GM19239 (cell line): ENCODE data around the gene NPHP4.
A peak's percentile ranks its signal among the peaks of the same experiment; 100 is the strongest.

Source experiments
- DNase-seq: peaks from one replicate; pipeline ENCODE4 v3.0.0; 2011; ENCODE audit warnings: low spot score; ENCODE audit not compliant: insufficient read length
- FAIRE-seq: peaks from 2 replicates; lab custom pipeline; 2011; peaks lifted over from hg19 to GRCh38; lab: Jason Lieb, UNC

NPHP4 gene

DNA sequence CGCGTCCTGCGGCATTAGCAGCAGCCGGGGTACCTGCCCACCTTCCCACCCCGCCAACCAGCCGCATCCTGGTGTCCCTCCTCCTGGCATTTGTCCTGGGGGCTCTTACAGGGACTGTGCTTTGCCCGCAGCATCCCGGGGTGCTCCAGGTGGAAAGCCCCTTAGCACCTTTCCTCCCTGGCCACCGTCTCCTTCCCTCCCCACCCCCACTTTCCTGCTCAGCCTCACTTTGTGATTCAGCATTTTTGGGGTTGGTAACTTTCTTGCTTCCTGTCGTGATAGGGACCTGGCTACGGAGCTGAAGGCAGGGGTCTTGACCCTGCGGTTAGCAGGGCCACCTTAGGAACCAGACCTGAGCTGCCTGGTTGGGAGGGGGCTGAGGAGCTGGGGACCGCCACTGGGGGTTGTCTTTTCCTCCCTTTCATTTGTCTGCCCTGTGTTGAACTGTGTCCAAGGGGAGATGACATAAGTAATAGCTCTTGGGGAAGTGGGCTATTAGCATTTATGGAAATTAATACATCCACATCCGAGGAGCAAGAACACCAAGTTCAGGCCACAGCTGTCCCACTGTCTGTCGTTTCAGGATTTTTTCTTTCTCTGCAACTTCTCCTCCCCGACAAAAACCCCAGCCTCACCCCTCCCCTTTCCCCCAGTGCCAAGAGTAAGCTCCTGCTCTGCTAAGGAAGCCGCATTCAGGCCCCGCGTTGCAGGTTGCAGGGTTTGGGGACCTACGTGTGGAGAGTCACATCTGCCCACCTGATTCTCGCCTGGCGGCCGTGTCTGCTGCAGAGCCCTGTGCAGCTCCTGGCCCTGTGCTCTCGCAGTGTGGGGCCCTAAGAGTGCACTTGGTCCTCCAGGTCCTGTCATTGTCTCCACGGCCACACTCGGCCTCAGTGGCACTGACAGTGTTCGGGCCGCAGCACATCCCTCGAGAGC lies 1.6 kb upstream of the NPHP4 start:
- DNase-seq = no peak
- peak; percentile 72 for FAIRE-seq

DNA sequence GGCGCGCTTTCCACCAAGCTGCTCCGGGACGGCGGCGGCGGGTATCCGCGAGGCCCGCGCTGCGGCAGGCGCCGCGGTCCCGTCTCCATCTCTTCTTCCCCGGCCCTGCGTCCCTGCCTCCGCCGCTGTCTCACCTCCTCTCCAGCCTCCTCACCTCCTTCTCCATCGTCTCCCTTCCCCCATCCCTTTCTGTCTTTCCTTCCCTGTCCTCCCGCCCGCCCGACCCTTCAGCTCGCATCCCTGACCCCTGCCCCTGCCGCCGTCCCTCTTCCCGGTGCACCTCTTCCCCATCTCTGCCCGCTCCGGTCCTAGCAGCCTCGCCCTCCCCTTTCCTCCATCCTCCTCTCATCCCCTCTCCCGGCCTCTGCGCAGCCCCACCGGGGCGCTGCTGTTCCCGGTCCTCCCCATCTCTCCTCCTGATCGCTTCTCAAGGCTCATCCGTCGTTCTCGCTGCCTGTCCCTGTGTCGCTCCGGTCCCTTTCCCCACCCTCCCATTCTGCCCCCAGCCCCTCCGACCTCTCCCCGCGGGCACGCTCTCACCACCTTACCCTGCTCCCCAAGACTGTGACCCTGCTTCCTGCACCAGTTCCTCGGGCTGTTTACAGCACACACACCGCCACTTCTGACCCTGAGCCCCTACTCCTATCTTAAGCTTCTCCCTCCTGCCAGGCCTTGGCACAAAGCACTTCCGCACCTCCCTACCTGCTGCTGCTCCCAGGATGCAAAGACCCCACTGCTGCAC lies 760 bp upstream of the NPHP4 start:
- DNase-seq (no peak), FAIRE-seq (peak; percentile 72)

DNA sequence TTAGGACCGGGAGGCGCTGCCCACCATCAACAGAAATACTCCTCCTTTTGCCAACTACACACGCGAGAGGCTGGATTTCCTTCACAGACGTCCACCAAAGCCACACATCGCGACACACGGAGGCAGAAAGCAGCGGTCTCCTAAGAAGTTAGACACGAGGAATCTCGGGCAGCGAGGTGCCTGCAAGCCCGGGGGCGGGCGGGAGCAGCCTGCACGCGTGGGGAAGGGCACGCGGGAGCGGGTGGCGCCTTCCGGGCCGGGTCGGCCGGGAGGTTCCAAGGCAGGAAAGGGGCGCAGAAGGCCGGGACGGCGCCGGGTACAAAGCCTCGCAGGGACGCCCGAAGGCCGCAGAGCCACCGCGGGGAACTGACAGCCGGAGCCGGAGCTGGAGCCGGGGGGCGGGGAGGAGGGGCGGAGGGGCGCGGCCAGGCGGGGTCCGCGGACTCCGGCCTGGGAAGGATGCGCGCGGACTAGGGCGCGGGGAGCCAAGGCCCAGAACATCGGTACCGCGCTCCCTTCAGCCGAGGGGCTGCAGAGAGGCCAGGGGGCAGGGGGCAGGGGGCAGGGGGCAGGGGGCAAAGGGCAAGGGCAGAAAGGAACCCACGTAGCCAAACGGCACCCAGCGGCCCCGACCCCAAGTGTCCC lies 722 bp downstream of the NPHP4 start:
- no peak for FAIRE-seq
- peak; percentile 60 for DNase-seq

DNA sequence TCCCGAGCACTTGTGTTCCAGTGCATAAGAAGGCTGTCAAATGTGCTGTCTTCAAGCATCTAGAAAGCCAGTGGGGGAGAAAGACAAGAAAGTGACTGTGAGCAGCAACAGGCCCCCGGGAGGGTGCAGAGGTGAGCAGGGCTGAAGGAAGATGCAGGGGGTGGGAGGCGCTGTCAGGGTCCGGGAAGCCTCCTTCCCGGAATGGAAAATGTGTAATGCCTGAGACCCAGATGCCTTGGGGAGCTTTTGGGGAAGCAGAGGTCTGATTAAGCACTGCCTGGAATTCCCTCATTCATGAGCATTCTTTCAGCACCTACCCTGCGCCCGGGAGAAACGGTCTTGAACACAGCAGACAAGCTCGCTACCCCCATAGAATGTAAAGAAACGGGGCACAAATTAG lies 1.3 kb downstream of the NPHP4 start:
- no peak for FAIRE-seq
- no peak for DNase-seq

DNA sequence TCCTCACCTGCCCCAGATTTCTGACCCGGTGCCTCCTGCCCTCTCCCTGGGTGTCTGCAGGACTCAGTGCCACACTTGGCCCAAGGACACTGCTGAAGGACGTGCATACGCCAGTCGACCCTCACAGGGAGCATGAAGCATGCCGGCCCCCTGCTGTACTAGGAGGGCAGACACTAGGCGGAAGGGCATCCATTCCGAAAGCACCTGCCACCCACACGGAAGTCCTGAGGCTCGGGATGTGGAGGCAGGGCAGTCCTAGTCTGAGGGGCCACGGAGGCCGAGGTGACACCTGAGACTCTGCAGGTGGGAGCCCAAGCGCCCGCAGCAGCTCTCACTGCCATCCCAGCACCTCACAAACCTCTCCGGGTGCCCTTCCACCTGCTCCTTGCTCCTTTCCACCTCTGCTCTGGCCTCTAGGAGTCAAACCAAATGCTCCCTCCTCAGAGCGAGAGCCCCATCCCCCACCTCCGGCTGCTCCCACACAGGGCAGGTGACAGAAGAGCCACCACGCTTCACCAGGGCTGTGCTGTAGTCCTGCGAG lies 2.4 kb downstream of the NPHP4 start:
- DNase-seq (no peak), FAIRE-seq (no peak)

DNA sequence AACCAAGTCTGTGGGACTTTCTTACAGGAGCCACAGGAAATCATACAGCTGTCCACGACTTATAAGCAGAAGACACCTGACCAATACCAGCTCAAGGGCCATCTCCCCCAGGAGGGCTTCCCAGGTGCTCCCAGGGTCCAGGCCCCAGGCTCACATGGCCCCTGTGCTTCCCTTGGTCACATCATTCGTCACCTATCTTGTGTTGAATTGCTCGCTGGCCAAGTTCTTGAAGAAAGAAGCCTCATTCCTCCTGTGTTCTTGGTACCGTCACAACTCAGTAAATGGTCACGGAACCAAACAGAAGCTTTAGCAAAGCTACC lies 3.0 kb downstream of the NPHP4 start:
- FAIRE-seq (no peak), DNase-seq (no peak)

DNA sequence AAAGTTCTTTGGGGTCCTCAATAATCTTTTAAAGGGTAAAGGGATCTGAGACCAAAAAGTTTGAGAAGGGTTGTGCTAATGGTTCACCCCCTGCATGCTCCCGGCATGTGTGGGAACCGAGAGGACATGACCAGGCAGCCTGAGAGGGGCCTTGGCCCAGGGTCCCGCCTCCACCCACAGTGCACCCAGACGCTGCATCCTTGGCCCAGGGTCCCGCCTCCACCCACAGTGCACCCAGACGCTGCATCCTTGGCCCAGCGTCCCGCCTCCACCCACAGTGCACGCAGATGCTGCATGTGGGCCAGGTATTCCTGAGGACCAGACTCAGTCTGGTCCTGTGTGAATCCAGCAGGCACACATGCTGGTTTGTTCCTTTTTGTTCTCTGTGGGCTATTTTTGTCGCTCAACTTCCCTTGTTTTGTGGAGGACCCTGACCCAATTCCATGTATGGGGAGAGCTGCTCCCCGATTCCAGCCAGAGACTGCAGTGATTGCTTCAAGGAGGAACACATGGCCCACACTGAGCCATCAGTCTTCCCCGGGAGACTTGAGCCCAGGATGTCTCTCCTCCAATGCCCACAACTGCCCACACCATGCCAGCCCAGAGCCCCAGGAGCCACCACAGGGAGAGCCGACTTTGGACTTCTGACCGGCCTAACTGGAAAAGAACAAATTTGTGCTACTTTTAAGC lies 3.5 kb downstream of the NPHP4 start:
- DNase-seq (no peak), FAIRE-seq (no peak)

DNA sequence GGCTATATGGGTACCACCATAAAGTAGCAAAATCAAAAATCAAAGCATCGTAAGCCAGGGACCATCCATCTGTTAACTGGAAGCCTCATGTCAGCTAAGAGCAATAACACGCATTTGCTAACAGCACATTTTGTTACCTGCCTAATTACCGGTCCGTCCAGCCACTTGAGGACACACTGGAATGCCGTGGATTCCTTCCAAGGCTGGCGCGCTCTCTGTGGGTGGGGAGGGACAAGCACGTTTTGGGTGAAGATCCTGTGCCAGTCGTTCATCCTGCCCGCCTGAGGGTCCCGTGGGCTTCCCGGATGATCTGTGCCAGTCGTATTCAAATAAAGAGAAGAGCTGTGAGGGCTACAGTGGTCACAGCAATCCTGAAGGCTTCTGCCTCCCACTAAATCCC lies 6.2 kb downstream of the NPHP4 start:
- no peak for DNase-seq
- FAIRE-seq = no peak

DNA sequence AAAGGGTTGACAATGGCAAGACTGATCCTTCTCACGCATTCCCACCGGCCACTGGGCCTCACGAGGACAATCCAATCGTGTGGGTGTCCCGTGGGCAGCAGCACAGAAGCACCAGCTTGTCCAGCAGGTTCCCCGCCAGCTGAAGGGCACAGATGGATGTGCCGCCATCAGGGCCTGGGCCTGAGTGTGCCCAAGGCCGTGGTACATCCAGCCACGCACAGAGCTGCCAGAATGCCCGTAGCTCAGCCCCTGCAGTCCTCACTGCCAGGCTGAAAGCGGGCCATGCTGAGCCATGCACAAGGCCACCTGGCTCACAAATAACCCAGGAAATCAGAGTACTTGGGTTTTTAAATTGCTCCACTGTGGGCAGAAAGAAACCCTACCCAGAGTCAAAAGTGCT lies 7.0 kb downstream of the NPHP4 start:
- DNase-seq = no peak
- FAIRE-seq = no peak

DNA sequence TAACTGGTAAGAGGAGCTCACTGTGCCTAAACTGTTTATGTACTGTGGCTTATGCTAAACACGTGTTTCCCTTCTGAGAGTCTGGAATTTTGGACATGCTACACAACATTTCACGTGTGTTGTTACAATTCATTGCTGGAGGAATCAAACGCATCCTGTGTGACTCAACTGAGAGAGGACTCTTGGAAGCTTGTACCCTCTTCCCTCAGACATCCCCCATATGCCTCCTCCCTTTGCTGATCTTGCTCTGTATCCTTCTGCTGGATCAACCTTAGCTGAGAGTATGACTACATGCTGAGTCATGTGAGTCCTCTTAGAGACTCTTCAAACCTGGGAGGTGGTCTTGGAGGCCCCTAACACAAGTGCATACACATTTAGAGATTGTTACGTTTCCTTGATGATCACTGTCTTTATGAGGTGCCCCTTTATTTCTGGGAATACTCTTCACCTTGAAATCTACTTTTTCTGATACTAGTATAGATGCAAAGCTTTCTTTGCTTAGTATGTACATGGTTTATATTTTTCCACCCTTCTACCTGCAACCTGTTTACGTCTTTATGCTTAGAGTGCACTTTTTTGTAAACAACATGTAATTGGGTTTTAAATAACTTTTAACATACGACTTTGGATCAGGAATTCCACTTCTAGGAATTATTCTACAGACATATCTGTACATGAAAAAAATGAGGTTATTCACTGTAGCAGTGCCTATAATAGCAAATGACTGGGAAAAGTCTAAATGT lies 8.7 kb downstream of the NPHP4 start:
- FAIRE-seq (no peak), DNase-seq (no peak)

DNA sequence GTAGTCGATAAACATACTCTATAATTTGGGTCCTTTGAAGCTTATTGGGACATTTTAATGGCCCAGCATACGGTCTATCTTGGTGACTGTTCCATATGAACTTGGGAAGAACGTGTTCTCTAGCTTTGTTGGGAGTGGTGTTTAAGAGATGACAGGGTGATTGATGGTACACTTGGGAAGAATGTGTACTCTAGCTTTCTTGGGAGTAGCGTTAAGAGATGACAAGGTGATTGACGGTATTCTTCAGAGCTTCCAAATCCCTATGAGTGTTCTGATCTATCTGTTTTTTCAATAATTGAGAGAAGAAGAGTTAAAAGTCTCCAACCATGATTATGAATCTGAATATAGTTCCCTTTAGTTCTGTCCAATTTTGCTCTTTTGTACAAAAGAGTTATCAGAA lies 9.4 kb downstream of the NPHP4 start:
- no peak for DNase-seq
- FAIRE-seq = no peak

DNA sequence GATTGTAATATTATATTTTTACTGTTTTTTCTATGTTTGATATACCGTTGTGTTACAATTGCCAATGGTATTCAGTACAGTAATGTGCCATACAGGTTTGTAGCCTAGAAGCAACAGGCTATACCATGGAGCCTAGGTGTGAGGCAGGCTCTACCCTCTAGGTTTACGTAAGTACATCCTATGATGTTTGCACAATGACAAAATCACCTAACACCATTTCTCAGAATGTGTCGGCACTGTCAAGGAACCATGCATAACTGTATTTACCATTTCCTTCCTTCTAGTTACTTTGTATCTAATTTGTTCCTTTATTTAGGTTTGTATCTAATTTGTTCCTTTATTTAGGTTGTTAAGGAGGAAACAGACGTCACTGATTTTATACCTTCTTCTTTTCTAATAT lies 9.9 kb downstream of the NPHP4 start:
- FAIRE-seq = no peak

DNA sequence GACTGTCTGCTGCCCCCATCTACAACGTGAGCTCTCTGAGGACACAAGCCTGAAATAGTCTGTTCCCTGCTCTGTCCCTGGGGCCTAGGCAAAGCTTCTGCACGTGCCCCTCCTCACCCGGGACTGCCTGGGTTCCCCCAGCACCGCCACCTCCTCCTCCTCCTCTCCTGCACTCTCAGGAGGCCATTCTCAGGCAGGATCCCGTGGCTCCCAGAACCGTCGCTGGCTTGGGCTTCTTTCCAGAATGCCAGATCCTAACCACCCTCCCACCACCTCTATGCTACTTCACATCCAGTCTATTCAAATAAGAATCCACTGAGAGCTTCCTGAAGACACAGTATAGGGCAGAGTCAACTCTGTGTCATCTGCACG lies 11.2 kb downstream of the NPHP4 start:
- DNase-seq = no peak
- no peak for FAIRE-seq

More for the DNA sequence above, 9.9 kb downstream of the NPHP4 start:
- DNase-seq = no peak

DNA sequence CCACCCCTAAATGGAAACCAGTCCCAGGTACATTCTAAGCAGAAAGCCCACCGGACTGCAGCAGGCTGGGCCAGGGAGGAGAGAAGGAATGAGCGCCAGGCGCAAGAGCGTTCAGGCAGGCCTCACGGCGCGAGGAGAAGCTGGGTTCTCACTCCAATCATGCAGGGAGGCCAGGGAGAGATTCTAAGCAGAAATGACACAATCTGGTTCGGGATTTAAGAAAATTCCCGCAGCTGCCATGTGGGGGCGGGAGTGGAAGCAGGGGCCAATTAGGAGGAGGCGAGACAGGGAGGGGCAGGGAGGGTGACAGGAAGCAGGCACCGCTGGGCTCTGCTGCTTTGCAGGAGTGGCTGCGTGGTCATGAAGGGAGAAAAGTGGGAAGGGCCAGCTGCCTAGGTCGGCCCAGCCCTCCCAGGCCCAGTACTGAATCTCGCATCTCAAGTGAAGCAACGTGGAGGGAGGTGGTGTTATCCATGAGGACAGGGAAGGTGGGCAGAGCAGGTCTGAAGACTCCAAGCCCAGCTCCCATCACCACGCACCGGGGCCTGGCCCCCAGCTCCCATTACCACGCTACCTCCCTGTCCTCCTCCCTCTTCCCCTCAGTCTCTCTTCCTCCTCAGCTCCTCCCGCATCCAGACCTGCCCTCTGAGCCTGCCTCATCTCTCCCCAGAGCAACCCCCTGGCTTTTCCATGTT lies 11.8 kb downstream of the NPHP4 start:
- FAIRE-seq (no peak), DNase-seq (no peak)

DNA sequence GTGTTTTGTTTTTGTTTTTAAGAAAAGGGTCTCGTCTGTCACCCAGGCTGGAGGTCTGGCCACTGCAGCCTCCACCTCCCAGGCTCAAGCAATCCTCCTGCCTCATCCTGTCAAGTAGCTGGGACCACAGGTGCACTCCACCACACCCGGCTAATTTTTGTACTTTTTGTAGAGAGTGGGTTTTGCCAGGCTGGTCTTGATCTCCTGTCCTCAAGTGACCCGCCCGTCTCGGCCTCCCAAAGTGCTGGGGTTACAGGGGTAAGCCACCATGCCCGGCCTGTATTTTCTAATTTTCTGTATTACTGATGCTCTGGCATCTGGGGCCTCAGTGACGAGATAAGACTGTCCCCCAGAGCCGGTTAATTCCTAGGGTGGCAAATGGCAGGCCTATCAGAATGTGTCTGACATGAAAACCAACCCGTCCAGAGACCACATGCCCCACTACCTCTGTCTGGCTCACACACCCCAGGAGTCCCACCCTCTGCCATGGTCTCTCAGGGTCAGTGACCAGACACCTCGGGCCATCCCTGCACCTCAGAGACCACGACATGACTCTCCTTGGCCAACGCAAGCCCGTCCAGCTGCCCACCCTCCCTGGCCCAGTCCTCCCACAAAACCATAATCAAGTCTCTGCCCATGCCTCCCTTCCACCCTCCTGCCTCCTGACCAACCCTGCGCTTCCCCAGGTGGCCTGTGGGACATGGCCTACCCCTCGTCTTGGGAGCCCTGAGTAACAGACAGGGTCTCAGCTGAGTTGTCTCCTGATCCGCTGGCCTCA lies 12.5 kb downstream of the NPHP4 start:
- DNase-seq (no peak), FAIRE-seq (no peak)

DNA sequence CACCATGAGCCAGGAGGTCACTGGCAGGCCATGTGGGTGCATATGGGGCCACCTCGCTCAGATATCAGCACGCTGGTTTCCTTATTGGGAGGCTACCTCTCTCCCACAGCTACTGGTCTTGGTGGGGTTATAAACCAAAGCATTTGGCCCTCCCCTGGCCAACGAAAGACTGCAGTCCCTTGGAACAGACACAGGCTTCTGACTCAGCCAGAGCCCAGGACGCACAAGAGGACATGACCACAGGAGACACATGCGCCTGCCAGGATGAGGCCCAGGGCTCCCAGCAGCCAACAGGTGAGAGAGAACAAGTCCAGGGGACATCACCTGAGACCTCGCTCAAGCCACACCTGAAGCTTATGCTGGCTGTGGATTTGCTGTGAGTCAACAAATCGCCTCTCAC lies 13.8 kb downstream of the NPHP4 start:
- no peak for FAIRE-seq
- no peak for DNase-seq

DNA sequence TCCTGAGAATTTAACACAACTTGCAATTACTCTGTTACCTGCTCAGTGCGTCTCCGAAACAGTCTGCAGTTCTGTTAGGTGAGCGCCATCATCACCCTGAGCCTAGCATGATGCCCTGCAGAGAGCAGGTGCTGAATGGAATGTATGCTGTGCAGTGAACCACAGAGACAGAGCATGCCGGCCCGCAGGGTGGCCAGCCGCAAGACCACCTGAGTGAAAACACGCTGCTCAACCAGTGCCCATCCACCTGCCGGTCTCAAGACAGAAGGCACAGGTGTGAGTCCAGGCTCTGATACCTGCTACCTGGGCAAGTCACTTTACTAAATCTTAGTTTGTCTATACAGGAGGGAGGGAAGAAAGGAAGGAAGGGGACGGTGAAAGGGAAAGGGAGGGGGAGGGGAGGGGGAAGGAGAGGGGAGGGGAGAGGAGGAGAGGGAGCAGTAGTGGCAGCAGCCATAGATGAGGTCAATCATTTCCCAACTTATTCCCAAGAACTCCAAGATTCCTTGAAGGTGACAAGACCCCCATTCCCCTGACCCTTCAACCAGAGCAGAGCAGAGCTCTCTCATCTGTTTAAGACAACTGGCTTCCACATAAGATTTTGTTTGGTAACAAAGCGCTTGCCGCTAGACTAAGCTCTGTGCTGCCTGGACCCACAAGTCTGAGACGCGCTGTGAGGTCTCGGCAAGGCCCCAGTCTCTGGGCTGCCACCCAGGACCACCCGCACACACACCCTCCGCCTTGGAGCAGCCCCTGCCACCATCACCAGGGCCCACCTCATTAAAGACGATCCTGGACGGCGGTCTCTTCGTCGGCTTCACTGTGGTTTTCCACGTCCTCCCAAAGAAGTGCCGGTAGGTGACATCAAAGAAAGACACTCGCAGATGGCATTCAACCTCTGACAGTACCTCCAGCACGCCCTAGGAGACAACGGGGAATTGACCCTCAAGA lies 14.5 kb downstream of the NPHP4 start:
- FAIRE-seq = no peak
- no peak for DNase-seq
